Measurements from ENCODE around the gene EIF1B.

Gene EIF1B

DNA sequence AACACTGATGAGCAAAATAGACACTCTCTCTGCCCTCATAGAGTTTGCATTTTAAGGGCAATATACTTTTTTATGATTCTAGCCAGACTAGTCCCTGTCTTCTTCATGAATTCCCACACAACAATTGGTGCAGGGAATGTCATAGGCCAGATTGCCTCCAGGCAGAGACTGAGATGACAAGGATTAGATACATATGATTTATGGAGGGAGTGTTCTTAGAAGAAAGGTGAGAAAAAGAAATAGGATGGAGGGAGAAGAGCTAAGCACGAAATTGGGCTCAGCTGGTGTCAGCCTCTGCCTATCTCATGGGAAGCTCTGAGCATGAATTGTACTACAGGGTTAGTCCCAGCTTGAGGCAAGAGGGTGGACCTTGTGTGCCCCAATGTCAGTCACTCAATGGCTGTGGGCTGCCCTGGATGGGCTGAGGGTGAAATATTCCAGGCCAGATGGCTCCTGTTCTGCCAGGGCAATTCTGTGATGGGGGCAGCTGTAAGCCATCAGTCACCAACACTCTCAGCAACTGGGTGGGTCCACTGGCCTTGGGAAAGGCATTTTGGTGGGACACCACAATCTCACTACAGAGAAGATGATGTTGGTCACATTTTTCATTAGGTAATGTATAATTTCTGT lies 31.1 kb downstream of the EIF1B start:
- H3K4me3 ChIP-seq (ENCODE audit: low read depth, low read length), result no peak overlapping the region

DNA sequence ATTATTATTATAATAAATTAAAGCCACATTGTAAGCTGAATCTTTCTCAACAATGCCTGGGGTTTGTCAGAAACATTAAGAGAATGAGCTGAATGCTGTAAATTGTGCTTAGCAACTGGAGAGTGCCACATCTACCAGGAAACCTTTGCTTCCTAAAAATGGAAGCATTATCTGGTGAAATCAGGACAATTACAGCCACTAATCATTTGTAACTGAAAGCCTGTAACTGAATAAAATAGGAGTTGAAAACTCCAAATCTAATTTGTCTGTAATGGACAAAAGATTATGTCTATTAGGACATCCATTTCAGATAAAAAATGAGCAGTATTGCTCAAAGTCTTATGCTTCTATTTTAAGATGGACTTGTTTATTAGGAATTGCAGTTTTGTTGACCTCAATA lies 32.2 kb downstream of the EIF1B start:
- H3K4me3 ChIP-seq (ENCODE audit: low read depth, low read length), result no peak overlapping the region

DNA sequence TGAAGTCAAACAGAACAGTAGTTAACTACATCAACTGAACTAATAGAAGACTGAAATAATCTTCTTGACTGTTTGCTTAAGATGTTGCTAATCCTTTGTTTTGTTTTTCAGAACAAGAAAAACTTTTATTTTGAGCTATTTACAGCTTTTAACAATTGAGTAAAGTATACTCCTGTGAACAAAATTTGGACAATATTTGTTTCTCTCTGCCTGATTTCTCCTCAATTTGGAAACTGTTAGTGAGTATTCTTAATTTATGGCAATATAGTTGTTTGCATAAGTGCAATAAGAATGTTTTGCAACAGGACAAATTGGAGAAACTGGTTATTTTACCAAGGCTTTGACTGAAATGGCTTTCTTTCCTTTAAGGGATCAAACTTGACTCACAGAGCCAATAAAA lies 41.0 kb downstream of the EIF1B start:
- H3K4me3 ChIP-seq (ENCODE audit: low read depth, low read length), result no peak overlapping the region

DNA sequence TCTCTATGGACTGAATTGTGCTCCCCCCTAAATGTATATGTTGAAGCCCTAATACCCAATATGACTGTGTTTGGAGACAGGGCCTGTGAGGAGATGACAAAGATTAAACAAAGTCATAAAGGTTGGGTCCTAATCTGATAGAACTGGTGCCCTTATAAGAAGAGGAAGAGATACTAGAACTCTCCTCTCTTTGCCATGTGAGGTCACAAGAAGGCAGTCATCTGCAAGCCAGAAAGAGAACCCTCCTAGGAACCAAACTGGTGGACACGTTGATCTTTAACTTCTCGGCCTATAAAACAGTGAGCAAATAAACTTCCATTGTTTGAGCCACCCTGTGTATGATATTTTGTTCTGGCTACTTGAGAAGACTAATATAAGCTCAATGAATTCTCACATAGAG lies 45.9 kb downstream of the EIF1B start:
- no peak overlapping the region for H3K4me3 ChIP-seq (ENCODE audit: low read depth, low read length)

DNA sequence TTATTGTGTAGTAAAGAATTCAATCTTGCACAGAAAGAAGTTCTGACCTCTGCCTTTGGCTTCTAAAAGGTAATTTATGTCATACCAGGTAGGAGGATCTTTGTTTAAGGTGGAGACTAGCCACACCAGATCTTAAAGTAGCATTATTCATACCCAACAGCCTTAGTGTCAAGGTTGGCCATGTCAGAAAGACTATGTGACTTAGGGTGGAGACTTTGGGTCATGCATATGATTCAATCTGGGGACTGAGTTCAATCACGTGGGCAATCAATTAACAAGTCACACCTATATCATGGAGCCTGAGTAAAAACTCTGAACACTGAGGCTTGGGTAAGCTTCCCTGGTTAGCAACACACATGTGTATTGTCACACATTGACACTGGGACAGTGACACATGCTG lies 48.9 kb downstream of the EIF1B start:
- no peak overlapping the region for H3K4me3 ChIP-seq (ENCODE audit: low read depth, low read length)

Data from iPS-11a (cell line).